Loucy (cell line): ENCODE measurements around the gene PEX16.

Experiments used
- H2AFZ ChIP-seq: fragments of 200-600 bp; sonication (generic); 2 replicates; pipeline ENCODE4 v1.6.0; 2016; ENCODE audit warnings: antibody characterized with exemption, mild to moderate bottlenecking, low read length, moderate library complexity
- H3F3A ChIP-seq: fragments of 200-600 bp; 2 replicates; pipeline ENCODE4 v1.6.0; 2016; ENCODE audit warnings: antibody characterized with exemption, low read depth, mild to moderate bottlenecking
- H3K27me3 ChIP-seq: fragments of 200-600 bp; sonication (generic); 2 replicates; pipeline ENCODE4 v1.6.1; 2014; ENCODE audit warnings: low read length, mild to moderate bottlenecking; ENCODE audit not compliant: insufficient read depth, poor library complexity, severe bottlenecking
- H3K36me3 ChIP-seq: fragments of 200-600 bp; sonication (generic); 2 replicates; pipeline ENCODE4 v1.6.1; 2016; ENCODE audit warnings: low read length; ENCODE audit not compliant: insufficient read depth
- H3K4me1 ChIP-seq: fragments of 200-600 bp; sonication (generic); 2 replicates; pipeline ENCODE4 v1.5.1; 2014; ENCODE audit warnings: low read length, mild to moderate bottlenecking; ENCODE audit not compliant: insufficient read depth, poor library complexity, severe bottlenecking
- H3K4me2 ChIP-seq: fragments of 200-600 bp; sonication (generic); 2 replicates; pipeline ENCODE4 v1.6.0; 2014; ENCODE audit warnings: antibody characterized with exemption, low read length, low read depth, mild to moderate bottlenecking; ENCODE audit not compliant: poor library complexity, severe bottlenecking
- H3K4me3 ChIP-seq: fragments of 200-600 bp; sonication (generic); 2 replicates; pipeline ENCODE4 v1.5.1; 2014; ENCODE audit warnings: low read length, mild to moderate bottlenecking, mixed read lengths; ENCODE audit not compliant: poor library complexity, severe bottlenecking
- H3K79me2 ChIP-seq: fragments of 200-600 bp; sonication (generic); 2 replicates; pipeline ENCODE4 v1.6.1; 2014; ENCODE audit warnings: low read length; ENCODE audit not compliant: insufficient read depth
- H3K9ac ChIP-seq: fragments of 200-600 bp; sonication (generic); 2 replicates; pipeline ENCODE4 v1.6.0; 2014; ENCODE audit warnings: mild to moderate bottlenecking, low read depth, low read length, moderate library complexity; ENCODE audit not compliant: poor library complexity, severe bottlenecking
- H3K9me2 ChIP-seq: fragments of 200-600 bp; sonication (generic); replicated peaks from 2 replicates; pipeline ENCODE4 v1.6.1; 2016; ENCODE audit warnings: low read depth, low read length, mixed read lengths
- H3K9me3 ChIP-seq: fragments of 200-600 bp; sonication (generic); 2 replicates; pipeline ENCODE4 v1.6.1; 2014; ENCODE audit warnings: mild to moderate bottlenecking, antibody characterized with exemption, low read length, low read depth; ENCODE audit not compliant: insufficient read depth
- H4K20me1 ChIP-seq: fragments of 200-600 bp; sonication (generic); 2 replicates; pipeline ENCODE4 v1.6.0; 2014; ENCODE audit warnings: antibody characterized with exemption, low read length, mild to moderate bottlenecking; ENCODE audit not compliant: insufficient read depth, poor library complexity, severe bottlenecking
- EZH2phosphoT487 ChIP-seq: fragments of 200-600 bp; IDR thresholded peaks from 2 replicates; pipeline ENCODE4 v1.6.1; 2018; ENCODE audit warnings: antibody characterized with exemption, mild to moderate bottlenecking, moderate library complexity, borderline replicate concordance
- TF ChIP-seq, protein P1 (sequence below): fragments of 200-600 bp; sonication (generic); conservative IDR thresholded peaks from 2 replicates; pipeline ENCODE4 v1.5.1; 2014; ENCODE audit warnings: mild to moderate bottlenecking, antibody characterized with exemption, low read length

The PEX16 gene

DNA sequence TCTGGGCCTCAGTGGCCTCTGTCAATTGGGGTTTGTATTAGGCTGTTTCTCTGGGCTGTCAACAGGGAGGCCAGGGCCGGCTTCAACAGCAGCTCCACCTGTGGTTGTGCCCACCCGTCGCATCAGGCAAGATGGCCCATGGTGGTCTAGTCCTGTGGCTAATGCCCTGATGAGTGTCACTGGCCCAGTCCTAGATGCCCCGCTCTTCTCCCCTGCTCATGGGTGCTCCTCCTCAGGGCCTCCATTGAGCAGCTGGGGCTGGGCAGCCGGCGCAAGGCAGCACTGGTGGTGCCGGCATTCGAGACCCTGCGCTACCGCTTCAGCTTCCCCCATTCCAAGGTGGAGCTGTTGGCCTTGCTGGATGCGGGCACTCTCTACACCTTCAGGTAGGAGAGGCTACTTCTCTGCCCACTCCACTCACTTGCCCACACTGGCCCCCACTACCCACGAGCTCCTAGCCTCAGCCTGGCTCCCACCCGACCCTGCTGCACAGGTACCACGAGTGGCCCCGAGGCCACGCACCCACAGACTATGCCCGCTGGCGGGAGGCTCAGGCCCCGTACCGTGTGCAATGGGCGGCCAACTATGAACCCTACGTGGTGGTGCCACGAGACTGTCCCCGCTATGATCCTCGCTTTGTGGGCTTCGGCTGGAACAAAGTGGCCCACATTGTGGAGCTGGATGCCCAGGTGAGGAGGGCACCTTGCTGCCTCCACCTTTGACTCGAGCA is 10.2 kb upstream of the PEX16 start:
- TF ChIP-seq EZH2phosphoT487: no peak
- TF ChIP-seq, protein P1, sequence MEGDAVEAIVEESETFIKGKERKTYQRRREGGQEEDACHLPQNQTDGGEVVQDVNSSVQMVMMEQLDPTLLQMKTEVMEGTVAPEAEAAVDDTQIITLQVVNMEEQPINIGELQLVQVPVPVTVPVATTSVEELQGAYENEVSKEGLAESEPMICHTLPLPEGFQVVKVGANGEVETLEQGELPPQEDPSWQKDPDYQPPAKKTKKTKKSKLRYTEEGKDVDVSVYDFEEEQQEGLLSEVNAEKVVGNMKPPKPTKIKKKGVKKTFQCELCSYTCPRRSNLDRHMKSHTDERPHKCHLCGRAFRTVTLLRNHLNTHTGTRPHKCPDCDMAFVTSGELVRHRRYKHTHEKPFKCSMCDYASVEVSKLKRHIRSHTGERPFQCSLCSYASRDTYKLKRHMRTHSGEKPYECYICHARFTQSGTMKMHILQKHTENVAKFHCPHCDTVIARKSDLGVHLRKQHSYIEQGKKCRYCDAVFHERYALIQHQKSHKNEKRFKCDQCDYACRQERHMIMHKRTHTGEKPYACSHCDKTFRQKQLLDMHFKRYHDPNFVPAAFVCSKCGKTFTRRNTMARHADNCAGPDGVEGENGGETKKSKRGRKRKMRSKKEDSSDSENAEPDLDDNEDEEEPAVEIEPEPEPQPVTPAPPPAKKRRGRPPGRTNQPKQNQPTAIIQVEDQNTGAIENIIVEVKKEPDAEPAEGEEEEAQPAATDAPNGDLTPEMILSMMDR: no peak
- no peak overlapping the region for H2AFZ ChIP-seq
- H3K36me3 ChIP-seq: peaks cover 10% of the 10 kb centered on the region; the same call in 1 of the 2 replicates
- H3K4me1 ChIP-seq: peaks cover 10% of the 10 kb centered on the region
- H3K4me2 ChIP-seq: peak overlapping the region; percentile 41
- no peaks in the 10 kb centered on the region for H4K20me1 ChIP-seq
- H3K9me3 ChIP-seq: no peaks in the 10 kb centered on the region
- no peaks in the 10 kb centered on the region for H3K9me2 ChIP-seq
- no peaks in the 10 kb centered on the region for H3K79me2 ChIP-seq
- no peaks in the 10 kb centered on the region for H3F3A ChIP-seq
- H3K27me3 ChIP-seq: no peaks in the 10 kb centered on the region
- no peak overlapping the region for H3K4me3 ChIP-seq
- no peak overlapping the region for H3K9ac ChIP-seq

- Histone ChIP-seq H2AFZ (no peak overlapping the region), H3K9me3 (no peaks in the 10 kb centered on the region), H3K36me3 (peaks cover 6% of the 10 kb centered on the region; the same call in 1 of the 2 replicates), H3K4me2 (peak overlapping the region; percentile 41), H3K9ac (no peak overlapping the region), H3K4me3 (no peak overlapping the region), H3K9me2 (no peaks in the 10 kb centered on the region), H3K79me2 (no peaks in the 10 kb centered on the region), H4K20me1 (no peaks in the 10 kb centered on the region), H3K27me3 (no peaks in the 10 kb centered on the region), H3K4me1 (peaks cover 10% of the 10 kb centered on the region), H3F3A (no peaks in the 10 kb centered on the region)
- no peak for TF ChIP-seq EZH2phosphoT487
- TF ChIP-seq, protein P1: no peak
Observed at GRCh38 chr11:45927332-45927683, 9.6 kb upstream of the PEX16 start.

DNA sequence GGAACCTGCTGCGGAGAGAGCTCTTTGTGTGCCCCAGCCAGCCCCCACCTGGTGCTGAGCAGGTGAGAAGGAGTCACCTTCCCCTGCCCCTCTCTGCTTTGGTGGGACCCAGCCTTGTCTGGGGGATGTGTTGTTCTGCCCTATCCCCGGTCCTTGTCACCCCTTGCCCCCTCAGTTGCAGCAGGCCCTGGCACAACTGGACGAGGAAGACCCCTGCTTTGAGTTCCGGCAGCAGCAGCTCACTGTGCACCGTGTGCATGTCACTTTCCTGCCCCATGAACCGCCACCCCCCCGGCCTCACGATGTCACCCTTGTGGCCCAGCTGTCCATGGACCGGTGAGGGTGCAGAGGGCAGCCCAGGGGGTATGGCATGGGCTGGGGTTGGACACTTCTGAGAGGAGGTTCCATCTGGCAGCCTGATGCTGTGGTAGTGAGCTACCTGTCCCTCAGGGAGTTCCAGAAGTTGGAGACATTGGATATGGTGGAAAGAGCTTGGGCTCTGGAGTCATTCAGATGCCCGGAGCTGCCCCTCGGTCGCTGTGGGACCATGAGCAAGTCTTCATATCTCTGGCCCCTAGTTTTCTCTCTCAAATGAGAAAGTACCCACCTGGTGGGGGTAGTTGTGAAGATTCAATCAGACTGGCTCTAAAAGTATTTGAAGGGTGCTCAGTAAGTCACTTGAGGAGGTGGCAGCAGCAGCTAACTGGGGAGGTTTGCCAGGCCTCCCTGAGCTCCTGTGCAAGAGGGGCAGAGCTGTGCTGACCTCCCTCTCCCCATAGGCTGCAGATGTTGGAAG is 9.1 kb upstream of the PEX16 start:
- H4K20me1 ChIP-seq: no peaks in the 10 kb centered on the region
- H3K36me3 ChIP-seq: peaks cover under 1% of the 10 kb centered on the region; the same call in 1 of the 2 replicates
- no peaks in the 10 kb centered on the region for H3K79me2 ChIP-seq

More for the DNA sequence above, 9.1 kb upstream of the PEX16 start:
- TF ChIP-seq, protein P1: no peak
- TF ChIP-seq EZH2phosphoT487: no peak
- no peaks in the 10 kb centered on the region for H3K27me3 ChIP-seq
- no peak overlapping the region for H3K9ac ChIP-seq
- no peaks in the 10 kb centered on the region for H3K9me3 ChIP-seq
- no peak overlapping the region for H2AFZ ChIP-seq
- H3K9me2 ChIP-seq: no peaks in the 10 kb centered on the region
- H3F3A ChIP-seq: no peaks in the 10 kb centered on the region
- peaks cover 10% of the 10 kb centered on the region for H3K4me1 ChIP-seq
- peak overlapping the region; percentile 41 for H3K4me2 ChIP-seq
- no peak overlapping the region for H3K4me3 ChIP-seq
